HEK293T (cell line): ENCODE measurements around the gene CFD.

Experiments
- ARNT ChIP-seq: fragments of 450-650 bp; IDR thresholded peaks from 2 replicates; pipeline ENCODE4 v1.6.1; 2017; ENCODE audit warnings: mild to moderate bottlenecking
- BHLHE40 ChIP-seq: fragments of 450-650 bp; IDR thresholded peaks from 2 replicates; pipeline ENCODE4 v1.6.1; 2016; ENCODE audit warnings: mild to moderate bottlenecking, moderate library complexity, borderline replicate concordance
- CTBP1 ChIP-seq: fragments of 450-650 bp; IDR thresholded peaks from 2 replicates; pipeline ENCODE4 v1.6.1; 2016; ENCODE audit warnings: borderline replicate concordance
- ELF4 ChIP-seq: fragments of 450-650 bp; IDR thresholded peaks from 2 replicates; pipeline ENCODE4 v1.6.1; 2017; ENCODE audit warnings: antibody characterized with exemption
- FOXA1 ChIP-seq: fragments of 450-650 bp; IDR thresholded peaks from 2 replicates; pipeline ENCODE4 v1.6.1; 2016; ENCODE audit warnings: mild to moderate bottlenecking
- FOXK2 ChIP-seq: fragments of 450-650 bp; IDR thresholded peaks from 2 replicates; pipeline ENCODE4 v1.6.1; 2016; ENCODE audit warnings: mild to moderate bottlenecking
- HDGF ChIP-seq: fragments of 450-650 bp; IDR thresholded peaks from 2 replicates; pipeline ENCODE4 v1.6.1; 2017; ENCODE audit warnings: antibody characterized with exemption, borderline replicate concordance
- SP1 ChIP-seq: fragments of 450-650 bp; IDR thresholded peaks from 2 replicates; pipeline ENCODE4 v1.6.1; 2017
- SUZ12 ChIP-seq: fragments of 450-650 bp; IDR thresholded peaks from 2 replicates; pipeline ENCODE4 v1.6.1; 2016; ENCODE audit warnings: mild to moderate bottlenecking

- TF ChIP-seq ARNT (no peak), SP1 (no peak), HDGF (no peak), SUZ12 (no peak), CTBP1 (no peak), FOXK2 (no peak), ELF4 (no peak), BHLHE40 (no peak), FOXA1 (no peak)
Measured at GRCh38 chr19:843836-844545, 15.5 kb upstream of the CFD start.
